GM12891 (cell line): ENCODE measurements around the gene DSCAM.

ENCODE experiments used
- DNase-seq: peaks from one replicate; pipeline ENCODE4 v3.0.0; 2011; ENCODE audit warnings: low spot score; ENCODE audit not compliant: insufficient read length
- FAIRE-seq: peaks from 2 replicates; lab custom pipeline; 2011; peaks lifted over from hg19 to GRCh38; lab: Jason Lieb, UNC
- PAX5 ChIP-seq: IDR thresholded peaks from 2 replicates; pipeline ENCODE4 v1.6.1; 2011; ENCODE audit warnings: low read length, moderate library complexity, mild to moderate bottlenecking; ENCODE audit not compliant: insufficient read depth, severe bottlenecking
- POLR2A ChIP-seq: IDR thresholded peaks from 2 replicates; pipeline ENCODE4 v1.6.1; 2011; ENCODE audit warnings: low read depth, low read length, control low read depth
- POLR2AphosphoS5 ChIP-seq: IDR thresholded peaks from 2 replicates; pipeline ENCODE4 v1.6.1; 2011; ENCODE audit warnings: low read depth, low read length, control low read depth
- POU2F2 ChIP-seq: IDR thresholded peaks from 2 replicates; pipeline ENCODE4 v1.6.1; 2011; ENCODE audit warnings: low read depth, mild to moderate bottlenecking, control low read depth, low read length, moderate library complexity
- SPI1 ChIP-seq: IDR thresholded peaks from 2 replicates; pipeline ENCODE4 v1.6.1; 2011; ENCODE audit warnings: low read depth, low read length, control low read depth
- TAF1 ChIP-seq: IDR thresholded peaks from 2 replicates; pipeline ENCODE4 v1.6.1; 2011; ENCODE audit warnings: low read depth, low read length, control low read depth

DSCAM gene

GRCh38 chr21:40466893-40467483, 380.0 kb downstream of the DSCAM start:
- TF ChIP-seq POLR2AphosphoS5 (no peak), POU2F2 (no peak), SPI1 (no peak), PAX5 (no peak), TAF1 (no peak), POLR2A (no peak)
- FAIRE-seq (no peak), DNase-seq (no peak)

DNA sequence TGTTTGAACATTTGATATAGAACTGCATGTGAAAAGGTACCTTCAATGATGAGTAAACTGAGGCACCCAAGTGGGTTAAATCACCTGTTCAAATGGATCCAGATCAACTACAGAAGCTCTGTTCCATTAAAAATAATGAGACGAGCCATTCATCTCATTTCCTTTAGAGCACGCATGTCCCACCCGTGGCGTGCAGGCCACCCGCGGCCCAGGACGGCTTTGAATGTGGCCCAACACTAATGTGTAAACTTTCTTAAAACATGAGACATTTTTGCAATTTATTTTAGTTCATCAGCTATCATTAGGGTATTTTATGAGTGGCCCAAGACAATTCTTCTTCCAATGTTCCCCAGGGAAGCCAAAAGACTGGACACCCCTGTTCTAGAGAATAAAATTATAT, 381.6 kb downstream of the DSCAM start:
- FAIRE-seq (no peak), DNase-seq (no peak)
- TF ChIP-seq SPI1 = no peak
- no peak for TF ChIP-seq POLR2A
- TF ChIP-seq TAF1 = no peak
- no peak for TF ChIP-seq POLR2AphosphoS5
- TF ChIP-seq POU2F2 = no peak
- TF ChIP-seq PAX5 = no peak

DNA sequence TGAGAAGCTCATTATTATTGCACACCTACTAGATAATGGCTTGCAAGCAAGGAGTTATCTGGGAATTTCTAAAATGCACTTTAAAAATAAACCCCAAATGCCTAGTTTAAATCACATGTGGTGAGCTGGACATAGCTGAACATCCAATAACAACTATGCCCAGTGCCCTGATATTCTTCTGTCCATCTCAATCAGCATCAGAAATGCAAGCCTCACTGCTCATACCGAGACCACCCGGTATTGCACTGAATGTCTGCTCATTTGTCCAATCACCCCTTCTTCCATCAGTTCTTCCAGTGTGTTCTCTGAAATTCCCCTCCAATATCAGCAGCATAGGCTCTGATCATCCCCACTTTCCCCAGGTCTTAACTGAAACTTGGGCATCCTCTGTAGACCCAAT, 383.8 kb downstream of the DSCAM start:
- DNase-seq (no peak), FAIRE-seq (no peak)
- TF ChIP-seq PAX5 = no peak
- no peak for TF ChIP-seq TAF1
- TF ChIP-seq POLR2AphosphoS5 = no peak
- TF ChIP-seq SPI1 = no peak
- TF ChIP-seq POLR2A = no peak
- no peak for TF ChIP-seq POU2F2

DNA sequence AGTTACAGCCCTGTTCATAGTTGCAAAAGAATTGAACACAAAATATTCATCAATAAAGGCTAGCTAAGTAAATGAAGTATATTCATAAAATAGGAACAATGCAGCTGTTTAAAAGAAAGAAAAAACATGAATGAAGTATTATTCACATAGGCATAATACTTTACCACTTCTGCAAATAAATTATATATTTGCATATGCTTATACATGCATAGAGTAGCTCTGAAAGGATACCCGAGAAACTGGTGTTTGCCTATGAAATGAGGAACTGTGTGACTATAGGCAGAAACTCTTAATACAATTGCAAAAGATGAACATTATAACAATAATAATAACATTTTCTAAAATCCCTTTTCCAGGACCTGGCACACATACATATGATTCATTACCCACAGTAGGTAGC, 385.9 kb downstream of the DSCAM start:
- no peak for FAIRE-seq
- TF ChIP-seq POU2F2 = no peak
- TF ChIP-seq SPI1 = no peak
- TF ChIP-seq POLR2A = no peak
- TF ChIP-seq POLR2AphosphoS5 = no peak
- TF ChIP-seq TAF1 = no peak
- no peak for TF ChIP-seq PAX5
- no peak for DNase-seq

DNA sequence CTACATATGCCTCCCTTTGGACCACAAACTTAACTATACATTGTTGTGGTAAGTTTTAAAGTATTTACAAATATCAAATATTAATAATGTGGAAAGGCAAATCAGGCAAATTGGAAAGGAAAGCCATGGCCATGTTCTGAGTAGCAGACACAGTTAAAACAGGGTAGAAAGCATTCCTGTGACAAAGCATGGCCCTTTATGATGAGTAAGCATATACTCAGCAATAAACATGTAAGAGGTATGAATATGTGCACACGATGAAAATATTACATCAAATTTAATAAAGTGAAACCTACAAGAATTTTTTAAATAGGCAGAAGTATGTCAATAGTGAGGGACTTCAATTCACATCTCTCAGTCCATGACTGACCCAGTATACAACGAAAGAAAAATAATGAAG, 389.2 kb downstream of the DSCAM start:
- FAIRE-seq (no peak), DNase-seq (no peak)
- TF ChIP-seq PAX5 (no peak), POLR2A (no peak), TAF1 (no peak), POLR2AphosphoS5 (no peak), POU2F2 (no peak), SPI1 (no peak)

GRCh38 chr21:40454057-40454456, 392.9 kb downstream of the DSCAM start:
- TF ChIP-seq POLR2A = no peak
- TF ChIP-seq SPI1 = no peak
- TF ChIP-seq TAF1 = no peak
- TF ChIP-seq POLR2AphosphoS5 = no peak
- no peak for TF ChIP-seq POU2F2
- no peak for TF ChIP-seq PAX5
- no peak for FAIRE-seq
- DNase-seq = no peak

DNA sequence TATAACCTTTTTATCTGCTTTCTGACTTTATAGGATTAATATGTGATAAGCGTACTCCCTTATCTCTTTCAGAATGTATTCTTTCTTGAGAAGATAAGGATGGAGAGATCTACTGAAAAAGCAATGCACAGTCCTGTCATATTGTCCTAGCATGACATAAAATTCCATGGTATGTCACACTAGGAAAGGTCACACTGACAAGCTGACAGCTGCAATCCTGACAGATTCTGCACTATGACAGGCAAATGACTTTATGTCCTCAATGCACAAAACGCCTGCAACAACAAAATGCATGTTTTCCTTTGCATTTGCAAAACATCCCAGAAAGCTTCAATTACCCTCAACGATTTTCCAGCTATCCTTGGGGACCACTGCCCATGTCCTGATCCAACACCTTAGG, 393.8 kb downstream of the DSCAM start:
- DNase-seq (no peak), FAIRE-seq (no peak)
- TF ChIP-seq POLR2A (no peak), POU2F2 (no peak), POLR2AphosphoS5 (no peak), TAF1 (no peak), PAX5 (no peak), SPI1 (no peak)

GRCh38 chr21:40452548-40452947, 394.4 kb downstream of the DSCAM start:
- TF ChIP-seq POLR2AphosphoS5 (no peak), POLR2A (no peak), TAF1 (no peak), PAX5 (no peak), SPI1 (no peak), POU2F2 (no peak)
- DNase-seq = no peak
- no peak for FAIRE-seq

- no peak for FAIRE-seq
- no peak for DNase-seq
- TF ChIP-seq POU2F2 = no peak
- no peak for TF ChIP-seq PAX5
- no peak for TF ChIP-seq SPI1
- no peak for TF ChIP-seq POLR2AphosphoS5
- TF ChIP-seq TAF1 = no peak
- TF ChIP-seq POLR2A = no peak
Measured at GRCh38 chr21:40447016-40447415, 399.9 kb downstream of the DSCAM start.
